Nephron progenitor cell (in vitro differentiated cells): Measurements from ENCODE around the gene TRABD2B.
A peak's percentile ranks its signal among the peaks of the same experiment; 100 is the strongest.

Experiments
- DNase-seq: peaks from one replicate; pipeline ENCODE4 v3.0.0; 2021
- H3K27ac Mint-ChIP-seq: 2 replicates; pipeline ENCODE4 v1.8.0; 2021; ENCODE audit warnings: mild to moderate bottlenecking, moderate library complexity, mixed read lengths
- H3K27me3 Mint-ChIP-seq: 2 replicates; pipeline ENCODE4 v1.8.0; 2021; ENCODE audit warnings: mild to moderate bottlenecking, low read depth, mixed read lengths; ENCODE audit not compliant: poor library complexity
- H3K36me3 Mint-ChIP-seq: 2 replicates; pipeline ENCODE4 v1.8.0; 2021; ENCODE audit warnings: low read depth, mixed read lengths
- H3K4me1 Mint-ChIP-seq: 2 replicates; pipeline ENCODE4 v1.8.0; 2021; ENCODE audit warnings: mixed read lengths
- H3K4me3 Mint-ChIP-seq: 2 replicates; pipeline ENCODE4 v1.8.0; 2021; ENCODE audit warnings: mild to moderate bottlenecking, moderate library complexity, mixed read lengths
- H3K9me3 Mint-ChIP-seq: 2 replicates; pipeline ENCODE4 v1.8.0; 2021; ENCODE audit warnings: mild to moderate bottlenecking, moderate library complexity, mixed read lengths
- TF ChIP-seq, protein P1 (sequence below): fragments of 200-600 bp; sonication (generic); IDR thresholded peaks from 2 replicates; pipeline ENCODE4 v1.5.0; 2021; ENCODE audit warnings: antibody characterized with exemption

The TRABD2B gene

DNA sequence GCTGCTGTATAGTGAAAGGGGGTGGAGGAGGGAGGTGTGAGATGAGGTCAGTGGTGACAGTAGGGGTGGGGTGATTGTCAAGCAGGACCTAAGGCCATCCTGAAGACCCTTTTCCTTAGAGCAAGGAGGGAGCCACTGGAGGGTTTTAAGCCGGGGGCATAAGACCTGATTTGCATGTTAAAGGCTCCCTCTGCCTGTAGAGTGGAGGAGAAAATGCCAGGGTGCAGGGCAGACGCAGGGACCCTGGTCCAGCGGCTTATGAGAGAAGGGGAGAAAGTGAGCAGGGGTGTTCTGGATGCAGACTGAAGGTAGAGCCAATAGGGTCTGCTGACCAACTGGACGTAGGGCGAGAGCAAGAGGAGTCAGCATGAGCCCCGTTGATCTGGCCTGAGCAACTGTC is 154.1 kb downstream of the TRABD2B start:
- Mint-ChIP-seq H3K36me3 (no peaks in the 10 kb centered on the region), H3K4me3 (peak overlapping the region; percentile 18), H3K27me3 (peaks cover 15% of the 10 kb centered on the region), H3K9me3 (no peaks in the 10 kb centered on the region), H3K27ac (no peak overlapping the region), H3K4me1 (peaks cover 92% of the 10 kb centered on the region)
- no peak for DNase-seq
- TF ChIP-seq, protein P1, sequence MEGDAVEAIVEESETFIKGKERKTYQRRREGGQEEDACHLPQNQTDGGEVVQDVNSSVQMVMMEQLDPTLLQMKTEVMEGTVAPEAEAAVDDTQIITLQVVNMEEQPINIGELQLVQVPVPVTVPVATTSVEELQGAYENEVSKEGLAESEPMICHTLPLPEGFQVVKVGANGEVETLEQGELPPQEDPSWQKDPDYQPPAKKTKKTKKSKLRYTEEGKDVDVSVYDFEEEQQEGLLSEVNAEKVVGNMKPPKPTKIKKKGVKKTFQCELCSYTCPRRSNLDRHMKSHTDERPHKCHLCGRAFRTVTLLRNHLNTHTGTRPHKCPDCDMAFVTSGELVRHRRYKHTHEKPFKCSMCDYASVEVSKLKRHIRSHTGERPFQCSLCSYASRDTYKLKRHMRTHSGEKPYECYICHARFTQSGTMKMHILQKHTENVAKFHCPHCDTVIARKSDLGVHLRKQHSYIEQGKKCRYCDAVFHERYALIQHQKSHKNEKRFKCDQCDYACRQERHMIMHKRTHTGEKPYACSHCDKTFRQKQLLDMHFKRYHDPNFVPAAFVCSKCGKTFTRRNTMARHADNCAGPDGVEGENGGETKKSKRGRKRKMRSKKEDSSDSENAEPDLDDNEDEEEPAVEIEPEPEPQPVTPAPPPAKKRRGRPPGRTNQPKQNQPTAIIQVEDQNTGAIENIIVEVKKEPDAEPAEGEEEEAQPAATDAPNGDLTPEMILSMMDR, result no peak

DNA sequence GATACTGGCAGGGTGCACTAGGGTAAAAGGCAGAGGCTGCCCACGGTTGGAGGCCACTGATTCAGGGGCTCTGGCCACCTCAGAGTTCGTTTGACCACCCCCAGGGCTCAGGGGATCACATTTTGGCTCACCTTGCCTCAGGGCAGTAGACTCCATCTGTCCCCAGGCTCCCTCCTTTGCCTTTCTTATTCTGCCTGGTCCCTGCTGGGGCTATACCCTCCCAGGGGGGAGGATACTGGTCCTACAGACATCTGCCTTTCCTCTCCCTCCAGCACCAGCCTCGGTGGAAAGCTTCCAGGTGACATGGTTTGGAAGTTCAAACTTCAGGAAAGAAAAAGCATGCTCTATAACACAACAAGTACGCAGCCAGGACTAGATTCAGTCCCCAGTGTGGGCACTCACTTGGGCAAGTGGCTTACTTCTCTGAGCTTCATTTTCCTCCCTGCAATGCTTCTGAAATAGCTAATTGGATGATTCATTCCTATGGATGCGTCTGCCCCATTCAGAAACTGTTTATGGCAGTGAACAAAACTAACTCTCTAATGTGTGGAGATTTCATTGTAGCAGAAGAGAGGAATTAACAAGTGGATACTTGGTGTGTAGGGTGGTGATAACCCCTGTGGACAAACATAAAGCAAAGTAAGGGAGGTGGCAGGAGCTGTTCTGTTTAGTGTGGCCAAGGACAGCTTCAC is 154.8 kb downstream of the TRABD2B start:
- peaks cover 88% of the 10 kb centered on the region for H3K4me1 Mint-ChIP-seq
- H3K4me3 Mint-ChIP-seq, result peak overlapping the region; percentile 27
- no peak for DNase-seq
- H3K27ac Mint-ChIP-seq, result no peak overlapping the region
- no peaks in the 10 kb centered on the region for H3K36me3 Mint-ChIP-seq
- H3K9me3 Mint-ChIP-seq, result no peaks in the 10 kb centered on the region
- TF ChIP-seq, protein P1, result no peak
- H3K27me3 Mint-ChIP-seq, result peaks cover 15% of the 10 kb centered on the region

DNA sequence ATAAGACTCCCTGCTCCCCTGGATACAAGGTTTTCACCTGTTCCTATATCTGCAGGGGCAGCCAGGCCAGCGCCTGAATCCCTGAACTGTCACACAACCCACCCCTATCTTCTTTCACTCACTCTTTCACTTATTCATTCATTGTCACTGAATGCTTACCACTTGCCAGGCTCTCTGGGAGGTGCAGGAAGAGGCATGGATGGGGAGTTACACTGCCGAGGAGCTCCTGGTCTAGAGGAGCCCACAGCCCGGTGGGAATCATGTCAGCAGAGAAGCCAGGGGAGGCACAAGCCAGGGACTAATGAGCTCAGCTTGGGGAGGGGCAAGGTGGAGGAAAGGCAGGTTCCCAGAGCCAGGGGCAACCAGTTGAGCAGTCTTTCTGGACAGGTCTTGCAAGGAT is 155.8 kb downstream of the TRABD2B start:
- no peak for DNase-seq
- no peaks in the 10 kb centered on the region for H3K36me3 Mint-ChIP-seq
- peaks cover 11% of the 10 kb centered on the region for H3K27me3 Mint-ChIP-seq
- peaks cover 2% of the 10 kb centered on the region for H3K9me3 Mint-ChIP-seq
- H3K4me1 Mint-ChIP-seq, result peaks cover 81% of the 10 kb centered on the region
- H3K27ac Mint-ChIP-seq, result no peak overlapping the region
- no peak overlapping the region for H3K4me3 Mint-ChIP-seq
- TF ChIP-seq, protein P1, result no peak

DNA sequence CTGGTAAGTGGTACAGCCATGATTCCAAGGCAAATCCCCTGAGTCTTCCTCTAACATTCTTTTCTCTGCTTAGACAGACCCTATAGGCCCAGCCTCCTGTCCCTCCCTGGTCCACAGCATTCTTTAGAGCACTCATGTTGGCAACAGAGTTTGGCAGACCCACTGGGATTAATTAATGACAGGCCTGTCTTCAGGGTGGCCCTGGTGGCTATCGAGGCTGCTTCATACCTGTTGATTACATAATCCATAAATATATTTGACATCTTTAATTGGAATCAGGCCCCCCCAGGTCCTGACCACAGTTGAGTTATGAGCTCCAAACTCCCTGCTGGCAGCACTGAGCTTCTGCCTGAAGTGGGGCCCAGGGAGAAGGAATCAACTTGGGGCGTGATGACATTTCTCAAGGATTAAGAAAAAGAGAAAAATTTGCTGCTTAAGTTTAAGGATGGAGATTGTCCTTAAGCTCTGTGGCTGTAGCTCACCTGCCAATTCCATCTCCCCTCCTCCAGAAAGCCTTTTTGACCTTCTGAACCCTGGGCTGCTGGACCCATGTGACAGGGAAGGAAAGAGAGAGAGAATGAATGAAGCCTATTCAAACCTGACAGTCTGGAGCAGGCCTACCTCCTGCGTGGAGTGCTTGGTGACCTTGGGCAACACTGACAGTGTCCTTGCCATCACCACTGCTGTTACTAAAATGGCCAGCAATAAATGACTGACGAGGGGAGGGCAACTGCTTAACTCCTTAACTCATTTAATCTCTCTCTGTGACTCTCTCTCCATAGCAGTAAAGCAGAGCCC is 156.6 kb downstream of the TRABD2B start:
- H3K27ac Mint-ChIP-seq, result no peak overlapping the region
- H3K27me3 Mint-ChIP-seq, result peaks cover 11% of the 10 kb centered on the region
- peaks cover 7% of the 10 kb centered on the region for H3K36me3 Mint-ChIP-seq
- no peak for DNase-seq
- peaks cover 77% of the 10 kb centered on the region for H3K4me1 Mint-ChIP-seq
- H3K4me3 Mint-ChIP-seq, result no peak overlapping the region
- peaks cover 10% of the 10 kb centered on the region for H3K9me3 Mint-ChIP-seq
- TF ChIP-seq, protein P1, result no peak

DNA sequence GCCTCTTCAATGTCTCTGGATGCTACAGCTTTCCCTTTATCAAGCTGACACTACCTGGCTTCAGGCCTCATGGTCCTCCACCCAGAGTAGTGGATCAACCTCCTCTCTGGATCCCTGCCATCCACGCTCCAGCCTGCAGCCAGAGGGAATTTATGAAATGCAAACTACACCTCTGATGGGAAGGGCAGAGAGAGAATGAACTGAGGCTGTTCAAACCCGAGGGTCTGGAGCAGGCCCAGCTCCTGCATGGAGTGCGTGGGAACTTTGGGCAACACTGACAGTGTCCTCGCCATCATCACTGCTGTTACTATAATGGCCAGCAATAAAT is 157.8 kb downstream of the TRABD2B start:
- no peak for DNase-seq
- Mint-ChIP-seq H3K9me3 (peaks cover 22% of the 10 kb centered on the region), H3K27ac (peak overlapping the region; percentile 74), H3K4me1 (peaks cover 66% of the 10 kb centered on the region), H3K36me3 (peaks cover 19% of the 10 kb centered on the region), H3K4me3 (no peak overlapping the region), H3K27me3 (peaks cover 11% of the 10 kb centered on the region)
- TF ChIP-seq, protein P1, result no peak
